ENCODE measurements around the gene SMYD3.

DNA sequence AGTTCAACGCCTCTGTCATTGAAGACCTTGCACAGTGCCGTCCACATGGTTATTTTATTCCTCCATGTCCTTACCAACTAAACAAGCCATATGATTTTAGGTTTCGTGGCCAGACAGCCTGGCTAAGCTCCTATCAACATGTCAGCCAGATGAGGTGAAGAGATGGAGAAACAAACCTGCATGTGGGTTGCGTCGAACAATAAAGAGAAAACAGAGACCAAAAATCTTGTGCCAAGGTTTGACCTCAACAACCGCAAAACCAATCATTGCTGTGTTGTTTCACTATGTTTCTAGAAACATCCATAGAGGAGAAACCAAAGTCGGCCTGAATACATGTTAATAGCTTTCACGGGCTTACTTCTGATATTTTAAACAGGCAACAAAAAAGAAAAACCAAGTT lies 544.6 kb downstream of the SMYD3 start:
- TF ChIP-seq, protein P1, sequence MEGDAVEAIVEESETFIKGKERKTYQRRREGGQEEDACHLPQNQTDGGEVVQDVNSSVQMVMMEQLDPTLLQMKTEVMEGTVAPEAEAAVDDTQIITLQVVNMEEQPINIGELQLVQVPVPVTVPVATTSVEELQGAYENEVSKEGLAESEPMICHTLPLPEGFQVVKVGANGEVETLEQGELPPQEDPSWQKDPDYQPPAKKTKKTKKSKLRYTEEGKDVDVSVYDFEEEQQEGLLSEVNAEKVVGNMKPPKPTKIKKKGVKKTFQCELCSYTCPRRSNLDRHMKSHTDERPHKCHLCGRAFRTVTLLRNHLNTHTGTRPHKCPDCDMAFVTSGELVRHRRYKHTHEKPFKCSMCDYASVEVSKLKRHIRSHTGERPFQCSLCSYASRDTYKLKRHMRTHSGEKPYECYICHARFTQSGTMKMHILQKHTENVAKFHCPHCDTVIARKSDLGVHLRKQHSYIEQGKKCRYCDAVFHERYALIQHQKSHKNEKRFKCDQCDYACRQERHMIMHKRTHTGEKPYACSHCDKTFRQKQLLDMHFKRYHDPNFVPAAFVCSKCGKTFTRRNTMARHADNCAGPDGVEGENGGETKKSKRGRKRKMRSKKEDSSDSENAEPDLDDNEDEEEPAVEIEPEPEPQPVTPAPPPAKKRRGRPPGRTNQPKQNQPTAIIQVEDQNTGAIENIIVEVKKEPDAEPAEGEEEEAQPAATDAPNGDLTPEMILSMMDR (conservative IDR thresholded peaks at IDR 0.05 in 1 of 2, IDR thresholded peaks at IDR 0.05 in 1 of 2; ENCODE audit: low read depth in 1 of 2, low read length in 2 of 2), result no peak
- no peak for TF ChIP-seq EZH2 (IDR thresholded peaks at IDR 0.05; ENCODE audit: low read length, missing control alignments)
